ENCODE results near the gene FOXJ3.
"Not testable (repeated sequence)": the region's sequence is repeated elsewhere in the genome, so short reads cannot be mapped to it uniquely, and the experiment has no call there.

Gene FOXJ3

GRCh38 chr1:42239555-42239954, 95.5 kb downstream of the FOXJ3 start:
- DNase-seq, result no peak

GRCh38 chr1:42239041-42239440, 96.0 kb downstream of the FOXJ3 start:
- no peak for DNase-seq

GRCh38 chr1:42231253-42231652, 103.8 kb downstream of the FOXJ3 start:
- DNase-seq, result no peak

- no peak for DNase-seq
Observed at GRCh38 chr1:42228938-42229337, 106.1 kb downstream of the FOXJ3 start.

- DNase-seq, result no peak
Observed at GRCh38 chr1:42223036-42223435, 112.0 kb downstream of the FOXJ3 start.

- DNase-seq, result no peak
Observed at GRCh38 chr1:42221952-42222606, 113.0 kb downstream of the FOXJ3 start.

GRCh38 chr1:42221456-42221855, 113.6 kb downstream of the FOXJ3 start:
- DNase-seq, result no peak

- DNase-seq, result no peak
Observed at GRCh38 chr1:42219627-42220026, 115.4 kb downstream of the FOXJ3 start.

- no peak for DNase-seq
Observed at GRCh38 chr1:42214447-42214871, 120.6 kb downstream of the FOXJ3 start.

- no peak for DNase-seq
Observed at GRCh38 chr1:42211224-42211623, 123.8 kb downstream of the FOXJ3 start.

- DNase-seq, result no peak
Observed at GRCh38 chr1:42210421-42211133, 124.5 kb downstream of the FOXJ3 start.

- no peak for DNase-seq
Observed at GRCh38 chr1:42209526-42210251, 125.3 kb downstream of the FOXJ3 start.

GRCh38 chr1:42206930-42207329, 128.1 kb downstream of the FOXJ3 start:
- DNase-seq, result not testable (repeated sequence)

- no peak for DNase-seq
Observed at GRCh38 chr1:42206164-42206563, 128.9 kb downstream of the FOXJ3 start.

GRCh38 chr1:42201986-42202385, 133.0 kb downstream of the FOXJ3 start:
- no peak for DNase-seq

- no peak for DNase-seq
Observed at GRCh38 chr1:42198251-42198650, 136.8 kb downstream of the FOXJ3 start.

GRCh38 chr1:42195841-42196240, 139.2 kb downstream of the FOXJ3 start:
- DNase-seq, result no peak

GRCh38 chr1:42192106-42192505, 142.9 kb downstream of the FOXJ3 start:
- DNase-seq, result no peak

- no peak for DNase-seq
Observed at GRCh38 chr1:42191319-42191718, 143.7 kb downstream of the FOXJ3 start.

GRCh38 chr1:42189931-42190853, 144.8 kb downstream of the FOXJ3 start:
- DNase-seq, result no peak

GRCh38 chr1:42186152-42186551, 148.9 kb downstream of the FOXJ3 start:
- no peak for DNase-seq

GRCh38 chr1:42184616-42185015, 150.4 kb downstream of the FOXJ3 start:
- DNase-seq, result no peak

GRCh38 chr1:42183957-42184268, 151.1 kb downstream of the FOXJ3 start:
- no peak for DNase-seq

Measured in DMS 273 treated with DMSO at 0.1 percent for 48 hours (cell line).